ENCODE results near the gene ALDH1L1. TPM values are rescaled to one million over a fixed set of nuclear protein-coding genes. Genes with fewer than 3 reads are reported as not detected.

Gene ALDH1L1
- total RNA-seq, 1 experiment from 2014 or later, result 0.36 TPM

GRCh38 chr3:126102011-126102410 lies 78.4 kb downstream of the ALDH1L1 start:
- TF ChIP-seq CTCF (IDR thresholded peaks at IDR 0.05), result no peak
- TF ChIP-seq POLR2AphosphoS5 (IDR thresholded peaks at IDR 0.05; ENCODE audit: low read depth, low read length), result no peak
- TF ChIP-seq TCF7L2 (IDR thresholded peaks at IDR 0.05; ENCODE audit: low read depth, low read length), result no peak
- TF ChIP-seq REST (IDR thresholded peaks at IDR 0.05; ENCODE audit: insufficient read depth in 1 of 2, low read depth in 2 of 2, low read length in 1 of 2), result no peak
- no peak for TF ChIP-seq SIN3A (IDR thresholded peaks at IDR 0.05; ENCODE audit: borderline replicate concordance, insufficient read depth, low read depth, low read length)
- H3K4me3 ChIP-seq (ENCODE audit: low read depth in 2 of 2, low read length in 2 of 2), result no peak overlapping the region
- in situ Hi-C loops (cut with HindIII; ENCODE audit: low pct_unique_long_range_greater_than_20kb, low sequenced_read_pairs) (no loop called here), intact Hi-C loops (cut with micrococcal nuclease; ENCODE audit: unreplicated experiment) (no loop called here)
- no peak overlapping the region for H3K27ac ChIP-seq (ENCODE audit: low read length)
- no peak for DNase-seq (ENCODE audit: low read depth, low spot score)
- no peaks in the 10 kb centered on the region for H3K9me3 ChIP-seq (ENCODE audit: control insufficient read depth, insufficient read depth, low read depth, low read length)
- no peak for ATAC-seq
- no TSS peak for BruUV-seq (replicated peaks)
- no peaks in the 10 kb centered on the region for H3K27me3 ChIP-seq (ENCODE audit: control insufficient read depth, insufficient read depth, low read length)
- no peaks in the 10 kb centered on the region for H3K36me3 ChIP-seq (ENCODE audit: control insufficient read depth, insufficient read depth, low read length)
- CTCF ChIA-PET, result interaction anchor here (0.6 kb wide), 1 partner anchor 10 kb away, joined by 3 read pairs; no protein-coding TSS in a partner anchor
- H3K4me1 ChIP-seq (ENCODE audit: control insufficient read depth, insufficient read depth, low read length), result no peaks in the 10 kb centered on the region
- POLR2A ChIA-PET, result no interaction called here

DNA sequence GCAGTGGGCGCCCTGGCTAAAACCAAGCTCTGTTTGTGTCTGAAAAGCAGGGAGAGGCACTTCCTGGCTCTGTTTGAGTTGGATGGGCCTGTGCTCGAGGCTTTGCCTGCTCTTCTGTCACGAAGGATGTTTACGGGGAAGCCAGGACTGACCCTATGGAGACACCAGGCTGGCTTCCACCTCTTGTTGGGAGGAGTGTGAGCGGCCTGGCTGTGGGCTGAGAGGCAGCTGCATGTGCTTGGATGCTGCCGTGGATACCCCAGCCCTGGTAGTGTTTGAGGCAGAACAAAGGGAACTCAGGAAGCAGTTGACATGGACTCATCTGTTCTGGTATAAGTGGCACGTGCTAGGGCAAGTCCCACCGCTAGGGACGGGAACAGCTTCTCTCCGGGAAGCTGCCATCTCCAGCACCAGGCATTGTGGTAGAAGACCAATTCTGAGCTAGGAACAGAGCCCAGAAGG lies 78.8 kb downstream of the ALDH1L1 start:
- no peaks in the 10 kb centered on the region for H3K9me3 ChIP-seq (ENCODE audit: control insufficient read depth, insufficient read depth, low read depth, low read length)
- POLR2A ChIA-PET, result no interaction called here
- H3K4me1 ChIP-seq (ENCODE audit: control insufficient read depth, insufficient read depth, low read length), result no peaks in the 10 kb centered on the region
- no TSS peak for BruUV-seq (replicated peaks)
- in situ Hi-C loops (cut with HindIII; ENCODE audit: low pct_unique_long_range_greater_than_20kb, low sequenced_read_pairs) (no loop called here), intact Hi-C loops (cut with micrococcal nuclease; ENCODE audit: unreplicated experiment) (no loop called here)
- H3K27ac ChIP-seq (ENCODE audit: low read length), result no peak overlapping the region
- ATAC-seq (no peak), DNase-seq (ENCODE audit: low read depth, low spot score) (no peak)
- no peak overlapping the region for H3K4me3 ChIP-seq (ENCODE audit: low read depth in 2 of 2, low read length in 2 of 2)
- H3K27me3 ChIP-seq (ENCODE audit: control insufficient read depth, insufficient read depth, low read length), result no peaks in the 10 kb centered on the region
- TF ChIP-seq CTCF (IDR thresholded peaks at IDR 0.05), result no peak
- no peak for TF ChIP-seq SIN3A (IDR thresholded peaks at IDR 0.05; ENCODE audit: borderline replicate concordance, insufficient read depth, low read depth, low read length)
- no peaks in the 10 kb centered on the region for H3K36me3 ChIP-seq (ENCODE audit: control insufficient read depth, insufficient read depth, low read length)
- CTCF ChIA-PET, result interaction anchor here (0.5 to 0.6 kb wide), 2 partner anchors 10 to 238 kb away, joined by 3 to 4 read pairs; no protein-coding TSS in a partner anchor
